Keratinocyte (primary cell): Measurements from ENCODE around the gene USP10. TPM values are rescaled to one million over a fixed set of nuclear protein-coding genes. Genes with fewer than 3 reads are reported as not detected.
A peak's percentile ranks its signal among the peaks of the same experiment; 100 is the strongest.

Experiments used
- DNase-seq: peaks from one replicate; pipeline ENCODE4 v3.0.0-alpha.2; 2011; ENCODE audit warnings: low read depth, missing footprints, low spot score
- FAIRE-seq: peaks from 2 replicates; lab custom pipeline; 2011; peaks lifted over from hg19 to GRCh38; lab: Jason Lieb, UNC
- H2AFZ ChIP-seq: 2 replicates; pipeline ENCODE4 v1.6.0; 2012; ENCODE audit warnings: low read length, control low read depth, inconsistent platforms; ENCODE audit not compliant: control insufficient read depth
- H3K27ac ChIP-seq: 2 replicates; pipeline ENCODE4 v1.5.1; 2011; ENCODE audit warnings: low read length; ENCODE audit not compliant: control insufficient read depth, insufficient read depth
- H3K27me3 ChIP-seq: 3 replicates; pipeline ENCODE4 v1.6.0; 2011; ENCODE audit warnings: low read length; ENCODE audit not compliant: control insufficient read depth, insufficient read depth; ENCODE audit errors: extremely low read depth
- H3K36me3 ChIP-seq, 2 experiments: 2 replicates in 1 of 2; 3 replicates in 1 of 2; pipeline ENCODE4 v1.5.1; 2011; ENCODE audit warnings: low read length in 2 of 2, mild to moderate bottlenecking in 1 of 2; ENCODE audit not compliant: control insufficient read depth in 2 of 2, insufficient read depth in 2 of 2; ENCODE audit errors: extremely low read depth in 1 of 2
- H3K4me1 ChIP-seq: 3 replicates; pipeline ENCODE4 v1.5.1; 2011; ENCODE audit warnings: low read length; ENCODE audit not compliant: control insufficient read depth, insufficient read depth; ENCODE audit errors: extremely low read depth
- H3K4me2 ChIP-seq: 3 replicates; pipeline ENCODE4 v1.6.0; 2011; ENCODE audit warnings: low read depth, low read length; ENCODE audit not compliant: control insufficient read depth, insufficient read depth; ENCODE audit errors: extremely low read depth
- H3K4me3 ChIP-seq, 3 experiments: fragments of 200-600 bp in 1 of 3; sonication (generic) in 1 of 3; 2 replicates in 2 of 3; 3 replicates in 1 of 3; pipeline ENCODE4 v1.5.1; 2011 to 2016; ENCODE audit warnings: low read length in 3 of 3, mild to moderate bottlenecking in 3 of 3, control low read depth in 2 of 3, inconsistent platforms in 1 of 3, low read depth in 1 of 3, mixed read lengths in 1 of 3, mixed run types in 1 of 3, moderate library complexity in 1 of 3; ENCODE audit not compliant: control insufficient read depth in 2 of 3, insufficient read depth in 2 of 3; ENCODE audit errors: extremely low read depth in 1 of 3
- H3K79me2 ChIP-seq: 2 replicates; pipeline ENCODE4 v1.6.0; 2012; ENCODE audit warnings: low read length; ENCODE audit not compliant: control insufficient read depth, insufficient read depth
- H3K9ac ChIP-seq: 3 replicates; pipeline ENCODE4 v1.6.0; 2011; ENCODE audit warnings: low read length; ENCODE audit not compliant: control insufficient read depth, insufficient read depth; ENCODE audit errors: extremely low read depth
- H3K9me1 ChIP-seq: 3 replicates; pipeline ENCODE4 v1.6.0; 2011; ENCODE audit warnings: low read length; ENCODE audit not compliant: control insufficient read depth, insufficient read depth; ENCODE audit errors: extremely low read depth
- H3K9me3 ChIP-seq: 2 replicates; pipeline ENCODE4 v1.5.1; 2012; ENCODE audit warnings: low read depth, low read length; ENCODE audit not compliant: control insufficient read depth
- H4K20me1 ChIP-seq: 3 replicates; pipeline ENCODE4 v1.6.0; 2011; ENCODE audit warnings: low read length; ENCODE audit not compliant: control insufficient read depth, insufficient read depth; ENCODE audit errors: extremely low read depth
- EZH2 ChIP-seq: IDR thresholded peaks from one replicate; pipeline ENCODE4 v1.6.1; 2012; ENCODE audit warnings: inconsistent platforms, mild to moderate bottlenecking, low read length, moderate library complexity
- dilution Hi-C: fragments of 300-500 bp; cut with MboI; formaldehyde crosslinking; loops from one replicate; pipeline ENCODE4 v1.7.0; 2020; ENCODE audit warnings: low sequenced_read_pairs; ENCODE audit not compliant: extremely low pct_ligation_motif_present
- polyA plus RNA-seq, 5 experiments: library from polyadenylated mRNA; depleted of rRNA in 3 of 5; stranded (reverse) in 3 of 5; stranded (forward) in 1 of 5; unstranded in 1 of 5; fragments of >200 nt; gene quantifications; 1 replicate in 1 of 5; 2 replicates in 3 of 5; 3 replicates in 1 of 5; pipeline versions ENCODE4 v1.2.1 to v1.2.3, GENCODE V29; 2011 to 2012; ENCODE audit warnings: missing spikeins in 2 of 5, low read depth in 1 of 5, low replicate concordance in 1 of 5
- TF ChIP-seq, protein P1 (sequence below), 3 experiments: IDR thresholded peaks in 1 of 3; conservative IDR thresholded peaks in 1 of 3; optimal IDR thresholded peaks in 1 of 3; 2 replicates in 2 of 3; 3 replicates in 1 of 3; pipeline versions ENCODE3 to v1.5.1; 2011; ENCODE audit warnings: low read length in 3 of 3, mild to moderate bottlenecking in 3 of 3, moderate library complexity in 2 of 3, control low read depth in 1 of 3, inconsistent platforms in 1 of 3; ENCODE audit not compliant: insufficient read depth in 2 of 3; ENCODE audit errors: extremely low read depth in 1 of 3

The USP10 gene
- polyA plus RNA-seq, 1 donor (not counting 4 experiments of a cell fraction or from before 2014, with no cell fraction given), result 92.0 TPM

DNA sequence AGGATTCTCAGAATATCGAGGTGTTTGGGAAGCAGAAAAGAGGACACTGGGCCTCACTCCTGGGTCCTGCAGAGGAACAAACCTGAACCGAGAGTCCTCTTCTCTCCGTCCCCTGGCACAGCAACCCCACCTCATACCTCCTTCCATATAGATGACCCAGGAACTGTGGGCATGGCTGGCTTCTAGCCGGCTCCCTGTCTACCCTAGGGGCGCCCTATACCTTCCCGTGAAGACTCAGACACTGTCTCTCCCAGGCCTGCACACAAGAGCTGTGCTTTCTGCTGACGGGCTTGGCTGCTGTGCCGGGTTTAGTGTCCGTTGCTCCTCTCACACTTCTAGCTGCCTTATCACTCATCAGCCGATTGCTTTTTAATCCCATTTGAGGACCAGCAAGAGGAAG lies 73.5 kb downstream of the USP10 start:
- no peak overlapping the region for H3K4me3 ChIP-seq
- H3K9ac ChIP-seq, result no peak overlapping the region
- no peak overlapping the region for H2AFZ ChIP-seq
- no peak for DNase-seq
- H3K36me3 ChIP-seq, result peaks cover 28 to 45% of the 10 kb centered on the region in 2 experiments
- no peak overlapping the region for H3K27ac ChIP-seq
- H3K4me1 ChIP-seq, result no peaks in the 10 kb centered on the region
- TF ChIP-seq EZH2, result no peak
- TF ChIP-seq, protein P1, sequence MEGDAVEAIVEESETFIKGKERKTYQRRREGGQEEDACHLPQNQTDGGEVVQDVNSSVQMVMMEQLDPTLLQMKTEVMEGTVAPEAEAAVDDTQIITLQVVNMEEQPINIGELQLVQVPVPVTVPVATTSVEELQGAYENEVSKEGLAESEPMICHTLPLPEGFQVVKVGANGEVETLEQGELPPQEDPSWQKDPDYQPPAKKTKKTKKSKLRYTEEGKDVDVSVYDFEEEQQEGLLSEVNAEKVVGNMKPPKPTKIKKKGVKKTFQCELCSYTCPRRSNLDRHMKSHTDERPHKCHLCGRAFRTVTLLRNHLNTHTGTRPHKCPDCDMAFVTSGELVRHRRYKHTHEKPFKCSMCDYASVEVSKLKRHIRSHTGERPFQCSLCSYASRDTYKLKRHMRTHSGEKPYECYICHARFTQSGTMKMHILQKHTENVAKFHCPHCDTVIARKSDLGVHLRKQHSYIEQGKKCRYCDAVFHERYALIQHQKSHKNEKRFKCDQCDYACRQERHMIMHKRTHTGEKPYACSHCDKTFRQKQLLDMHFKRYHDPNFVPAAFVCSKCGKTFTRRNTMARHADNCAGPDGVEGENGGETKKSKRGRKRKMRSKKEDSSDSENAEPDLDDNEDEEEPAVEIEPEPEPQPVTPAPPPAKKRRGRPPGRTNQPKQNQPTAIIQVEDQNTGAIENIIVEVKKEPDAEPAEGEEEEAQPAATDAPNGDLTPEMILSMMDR (optimal IDR thresholded peaks at IDR 0.05 in 1 of 3, IDR thresholded peaks at IDR 0.05 in 1 of 3, conservative IDR thresholded peaks at IDR 0.05 in 1 of 3; ENCODE audit: extremely low read depth in 1 of 3, insufficient read depth in 2 of 3, low read length in 3 of 3), result no peak
- H4K20me1 ChIP-seq, result no peaks in the 10 kb centered on the region
- H3K9me3 ChIP-seq, result no peaks in the 10 kb centered on the region
- FAIRE-seq, result no peak
- no peaks in the 10 kb centered on the region for H3K27me3 ChIP-seq
- peaks cover 6% of the 10 kb centered on the region for H3K79me2 ChIP-seq
- dilution Hi-C loops, result no loop called here
- no peak overlapping the region for H3K4me2 ChIP-seq
- no peaks in the 10 kb centered on the region for H3K9me1 ChIP-seq

GRCh38 chr16:84774810-84775209 lies 75.0 kb downstream of the USP10 start:
- Histone ChIP-seq H3K36me3 (peaks cover 31 to 43% of the 10 kb centered on the region in 2 experiments), H3K9me1 (no peaks in the 10 kb centered on the region), H4K20me1 (no peaks in the 10 kb centered on the region), H3K27ac (peak overlapping the region; percentile 8), H3K4me3 (no peak overlapping the region), H3K4me1 (no peaks in the 10 kb centered on the region), H3K27me3 (no peaks in the 10 kb centered on the region), H3K4me2 (no peak overlapping the region), H3K9me3 (no peaks in the 10 kb centered on the region), H2AFZ (no peak overlapping the region), H3K9ac (no peak overlapping the region), H3K79me2 (no peaks in the 10 kb centered on the region)
- FAIRE-seq, result no peak
- no peak for TF ChIP-seq EZH2
- DNase-seq, result no peak
- dilution Hi-C loops, result no loop called here

- H3K9me3 ChIP-seq, result no peaks in the 10 kb centered on the region
- dilution Hi-C loops, result no loop called here
- no peak overlapping the region for H3K9ac ChIP-seq
- FAIRE-seq (no peak), DNase-seq (no peak)
- no peaks in the 10 kb centered on the region for H3K27me3 ChIP-seq
- no peaks in the 10 kb centered on the region for H3K4me1 ChIP-seq
- no peak overlapping the region for H3K4me3 ChIP-seq
- H3K9me1 ChIP-seq, result no peaks in the 10 kb centered on the region
- TF ChIP-seq EZH2, result no peak
- TF ChIP-seq, protein P1 (optimal IDR thresholded peaks at IDR 0.05 in 1 of 3, IDR thresholded peaks at IDR 0.05 in 1 of 3, conservative IDR thresholded peaks at IDR 0.05 in 1 of 3; ENCODE audit: extremely low read depth in 1 of 3, insufficient read depth in 2 of 3, low read length in 3 of 3), result no peak
- H2AFZ ChIP-seq, result no peak overlapping the region
- no peaks in the 10 kb centered on the region for H3K79me2 ChIP-seq
- no peak overlapping the region for H3K4me2 ChIP-seq
- no peaks in the 10 kb centered on the region for H4K20me1 ChIP-seq
- peak overlapping the region; percentile 8 for H3K27ac ChIP-seq
- H3K36me3 ChIP-seq, result peaks cover 35 to 48% of the 10 kb centered on the region in 2 experiments
Measured at GRCh38 chr16:84775262-84775810, 75.5 kb downstream of the USP10 start.
